ENCODE results near the gene UCN2.

The UCN2 gene

DNA sequence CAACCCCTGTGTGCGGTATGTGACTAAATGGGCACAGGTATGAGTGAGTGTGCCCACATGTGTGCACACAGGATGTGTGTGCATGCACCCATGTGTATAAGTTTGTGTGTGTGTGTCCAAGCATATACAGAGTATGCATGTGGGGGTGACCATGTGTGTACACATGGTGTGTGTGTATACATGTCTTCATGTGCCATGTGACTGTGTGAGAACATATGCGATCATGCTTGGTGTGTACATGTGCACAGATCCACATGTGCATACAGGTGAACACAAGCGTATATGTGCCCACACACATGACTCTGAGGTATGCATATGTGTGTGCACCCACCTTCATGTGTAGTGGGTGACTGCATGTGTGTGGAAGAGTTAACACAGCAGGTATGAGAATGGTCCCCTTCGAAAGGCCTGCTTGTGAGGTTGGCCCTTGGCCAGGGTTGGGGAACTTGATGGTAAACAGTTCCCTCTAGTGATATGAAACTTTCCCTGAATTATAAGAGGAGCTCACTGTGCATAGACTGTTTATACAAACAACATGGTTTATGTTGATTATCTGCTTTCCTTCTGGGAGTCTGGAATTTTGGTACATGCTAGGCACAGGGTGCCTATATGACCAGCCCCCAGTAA lies 17.3 kb downstream of the UCN2 start:
- TF ChIP-seq, protein P1, sequence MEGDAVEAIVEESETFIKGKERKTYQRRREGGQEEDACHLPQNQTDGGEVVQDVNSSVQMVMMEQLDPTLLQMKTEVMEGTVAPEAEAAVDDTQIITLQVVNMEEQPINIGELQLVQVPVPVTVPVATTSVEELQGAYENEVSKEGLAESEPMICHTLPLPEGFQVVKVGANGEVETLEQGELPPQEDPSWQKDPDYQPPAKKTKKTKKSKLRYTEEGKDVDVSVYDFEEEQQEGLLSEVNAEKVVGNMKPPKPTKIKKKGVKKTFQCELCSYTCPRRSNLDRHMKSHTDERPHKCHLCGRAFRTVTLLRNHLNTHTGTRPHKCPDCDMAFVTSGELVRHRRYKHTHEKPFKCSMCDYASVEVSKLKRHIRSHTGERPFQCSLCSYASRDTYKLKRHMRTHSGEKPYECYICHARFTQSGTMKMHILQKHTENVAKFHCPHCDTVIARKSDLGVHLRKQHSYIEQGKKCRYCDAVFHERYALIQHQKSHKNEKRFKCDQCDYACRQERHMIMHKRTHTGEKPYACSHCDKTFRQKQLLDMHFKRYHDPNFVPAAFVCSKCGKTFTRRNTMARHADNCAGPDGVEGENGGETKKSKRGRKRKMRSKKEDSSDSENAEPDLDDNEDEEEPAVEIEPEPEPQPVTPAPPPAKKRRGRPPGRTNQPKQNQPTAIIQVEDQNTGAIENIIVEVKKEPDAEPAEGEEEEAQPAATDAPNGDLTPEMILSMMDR (conservative IDR thresholded peaks at IDR 0.05): peak; percentile 32
- peak overlapping the region; percentile 20; the same call in 1 of the 2 replicates for H3K27ac ChIP-seq

DNA sequence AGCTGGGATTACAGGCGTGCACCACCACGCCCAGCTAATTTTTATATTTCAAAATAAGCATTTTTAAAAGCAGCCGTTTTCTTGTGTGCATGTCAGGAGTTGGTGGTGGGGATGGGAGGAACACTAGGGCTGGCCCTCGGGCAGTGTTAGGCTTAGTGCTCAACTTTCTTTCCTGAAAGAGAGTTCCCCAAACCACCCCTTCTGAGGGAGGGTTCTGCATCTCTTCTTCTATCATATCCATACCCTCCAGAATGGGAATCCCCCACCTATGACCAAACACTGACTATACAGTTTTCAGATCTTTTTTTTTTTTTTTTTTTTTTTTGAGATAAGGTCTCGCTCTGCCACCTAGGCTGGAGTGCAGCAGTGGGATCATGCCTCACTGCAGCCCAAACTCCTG lies 19.4 kb downstream of the UCN2 start:
- TF ChIP-seq, protein P1 (conservative IDR thresholded peaks at IDR 0.05): no peak
- H3K27ac ChIP-seq: peak overlapping the region; percentile 63; the same call in 1 of the 2 replicates

DNA sequence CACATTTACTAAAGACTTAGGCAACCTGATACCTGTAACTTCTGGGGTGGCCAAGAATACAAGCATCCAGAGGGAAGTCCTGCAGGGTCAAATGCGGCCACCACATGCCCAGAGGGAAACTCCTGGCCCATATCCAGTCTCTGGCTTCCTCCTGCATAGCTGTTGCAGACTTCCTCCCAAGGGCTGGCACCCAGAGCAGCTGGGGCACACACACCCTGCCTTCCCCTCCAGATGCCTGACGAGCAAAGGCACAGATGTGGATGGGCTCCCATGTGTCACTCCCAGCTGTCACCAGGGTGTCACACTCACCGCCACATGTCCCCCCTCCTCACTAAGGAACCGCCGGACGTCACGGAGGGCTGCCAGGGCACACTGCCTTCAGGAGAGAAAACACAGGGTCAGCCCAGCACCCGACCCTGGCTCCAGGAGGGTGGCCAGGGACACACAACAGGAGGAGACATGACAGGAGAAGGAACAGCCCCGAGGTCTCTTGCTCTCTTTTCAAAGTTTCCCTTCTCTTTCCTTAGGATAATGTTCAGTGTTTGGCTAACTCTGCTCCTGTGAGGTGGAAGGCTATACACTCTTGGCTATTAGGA lies 20.2 kb downstream of the UCN2 start:
- TF ChIP-seq, protein P1 (conservative IDR thresholded peaks at IDR 0.05): no peak
- H3K27ac ChIP-seq: peak overlapping the region; percentile 63

DNA sequence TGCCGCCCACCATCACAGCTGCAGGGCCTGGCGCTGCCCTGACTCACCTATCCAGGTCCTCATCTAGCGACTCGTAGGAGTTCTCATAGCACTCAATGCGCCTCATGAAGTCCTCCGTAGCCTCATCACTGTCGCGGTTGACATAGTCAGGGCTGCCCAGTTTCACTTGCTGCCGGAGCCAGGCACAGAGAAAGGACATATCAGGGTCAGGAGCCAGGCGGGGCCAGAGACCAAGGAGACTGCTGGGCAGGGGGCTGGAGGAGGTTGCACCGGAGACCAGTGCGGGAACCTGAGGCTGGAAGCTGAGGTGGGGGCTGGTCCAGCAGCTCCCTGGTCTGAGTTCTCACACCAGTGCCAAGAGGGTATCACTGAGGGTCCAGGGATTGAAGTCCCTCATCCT lies 25.1 kb downstream of the UCN2 start:
- H3K27ac ChIP-seq: no peak overlapping the region
- TF ChIP-seq, protein P1 (conservative IDR thresholded peaks at IDR 0.05): no peak

DNA sequence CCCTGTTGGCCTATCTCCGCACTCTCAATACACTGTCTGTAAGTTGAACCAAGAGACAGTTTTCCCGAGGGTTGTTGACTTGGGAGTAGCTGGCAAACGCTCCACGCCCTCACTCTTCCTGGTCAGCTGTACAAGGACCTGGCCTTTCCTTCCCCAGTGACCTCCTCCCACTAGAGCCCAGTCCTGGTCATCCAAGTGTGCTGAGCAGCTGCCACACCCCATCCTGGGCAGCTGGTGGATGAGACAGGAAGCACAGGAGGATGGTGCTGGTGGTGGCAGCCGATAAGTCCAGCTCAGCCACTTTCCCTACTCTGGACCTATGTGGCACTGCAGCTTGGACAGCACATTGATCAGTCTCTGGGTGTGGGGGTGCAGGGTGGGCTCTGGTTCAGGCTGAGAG lies 26.8 kb downstream of the UCN2 start:
- H3K27ac ChIP-seq: no peak overlapping the region
- TF ChIP-seq, protein P1 (conservative IDR thresholded peaks at IDR 0.05): no peak

DNA sequence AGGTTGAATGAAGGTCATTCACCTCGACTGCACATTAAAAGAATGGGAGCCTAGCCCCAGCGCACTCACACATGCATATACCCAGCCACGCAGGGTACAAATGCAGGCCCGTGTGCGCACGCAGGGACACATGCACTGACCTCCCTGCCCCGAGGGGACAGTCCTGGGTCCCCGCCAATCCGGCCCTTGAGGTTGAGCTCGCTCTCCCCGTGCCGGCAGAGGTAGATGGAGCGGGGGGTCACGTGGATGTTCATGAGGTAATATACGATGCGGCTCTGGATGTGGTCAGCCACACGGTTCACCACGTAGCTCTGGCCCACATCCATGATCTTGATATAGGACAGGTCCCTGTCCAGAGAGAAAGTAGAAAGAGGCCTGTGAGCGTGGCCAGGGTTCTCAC lies 27.5 kb downstream of the UCN2 start:
- H3K27ac ChIP-seq: no peak overlapping the region

DNA sequence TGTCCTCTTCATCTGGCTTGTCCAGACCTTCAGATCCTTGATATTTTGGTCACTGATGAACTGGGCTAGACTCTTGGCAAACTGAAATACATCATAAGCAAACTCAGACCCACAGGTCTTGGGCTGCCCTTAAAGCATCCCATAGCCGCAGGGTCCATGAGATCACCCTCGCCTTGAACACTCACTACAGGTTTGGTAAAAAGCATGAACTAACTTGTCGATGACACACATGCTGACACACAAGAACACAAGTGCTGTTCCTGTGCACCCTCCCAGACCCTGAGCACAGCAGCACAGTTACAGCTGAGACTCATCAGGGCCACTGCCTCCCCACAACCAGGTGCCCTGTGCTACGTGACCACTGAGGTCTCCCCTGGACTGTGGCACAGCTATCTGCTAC lies 28.0 kb downstream of the UCN2 start:
- no peak overlapping the region for H3K27ac ChIP-seq
- TF ChIP-seq, protein P1 (conservative IDR thresholded peaks at IDR 0.05): no peak

More for the DNA sequence above, 27.5 kb downstream of the UCN2 start:
- TF ChIP-seq, protein P1 (conservative IDR thresholded peaks at IDR 0.05): no peak

All from VCaP (cell line).